ENCODE measurements around the gene PLK1. TPM values are rescaled to one million over a fixed set of nuclear protein-coding genes. Genes with fewer than 3 reads are reported as not detected.
"Not testable (repeated sequence)": the region's sequence is repeated elsewhere in the genome, so short reads cannot be mapped to it uniquely, and the experiment has no call there.

Gene PLK1
- 10 to 100 TPM in 1 of 2 donors, 1 to 10 TPM in 1; 5.1 to 16.3 TPM for polyA plus RNA-seq

DNA sequence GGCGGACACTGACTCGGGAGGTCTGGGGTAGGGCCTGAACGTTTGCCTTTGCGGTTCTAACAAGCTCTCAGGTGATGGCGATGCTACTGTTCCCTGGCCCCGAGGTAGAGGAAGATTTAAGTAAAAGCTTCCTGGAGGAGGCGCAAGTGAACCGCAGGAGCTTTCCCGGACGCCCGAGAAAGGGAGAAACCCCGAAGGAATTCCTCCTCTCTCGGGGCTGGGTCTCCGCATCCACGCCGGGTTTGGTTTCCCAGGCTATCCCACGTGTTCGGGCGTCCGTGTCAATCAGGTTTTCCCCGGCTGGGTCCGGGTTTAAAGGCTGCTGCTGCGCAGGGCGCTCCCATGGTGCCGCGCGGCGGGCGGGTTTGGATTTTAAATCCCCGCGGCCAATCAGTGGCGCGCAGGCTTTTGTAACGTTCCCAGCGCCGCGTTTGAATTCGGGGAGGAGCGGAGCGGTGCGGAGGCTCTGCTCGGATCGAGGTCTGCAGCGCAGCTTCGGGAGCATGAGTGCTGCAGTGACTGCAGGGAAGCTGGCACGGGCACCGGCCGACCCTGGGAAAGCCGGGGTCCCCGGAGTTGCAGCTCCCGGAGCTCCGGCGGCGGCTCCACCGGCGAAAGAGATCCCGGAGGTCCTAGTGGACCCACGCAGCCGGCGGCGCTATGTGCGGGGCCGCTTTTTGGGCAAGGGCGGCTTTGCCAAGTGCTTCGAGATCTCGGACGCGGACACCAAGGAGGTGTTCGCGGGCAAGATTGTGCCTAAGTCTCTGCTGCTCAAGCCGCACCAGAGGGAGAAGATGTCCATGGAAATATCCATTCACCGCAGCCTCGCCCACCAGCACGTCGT is at the start of gene PLK1:
Gene PLK1, plus strand, starts transcription at position 460 of the 844 bp plus-strand sequence. Its CDS starts 44 bp downstream, at position 504.
- no peaks in the 10 kb centered on the region for H3K27me3 ChIP-seq (ENCODE audit: control insufficient read depth in 1 of 2, insufficient read depth in 2 of 2, low read length in 2 of 2)
- peaks cover 7 to 15% of the 10 kb centered on the region in 2 donors for H3K36me3 ChIP-seq (ENCODE audit: control insufficient read depth in 2 of 2, insufficient read depth in 2 of 2, low read length in 1 of 2)
- H3K4me1 ChIP-seq (ENCODE audit: control insufficient read depth in 2 of 2, insufficient read depth in 2 of 2, low read length in 1 of 2): peaks cover 5 to 7% of the 10 kb centered on the region in 2 donors
- WGBS, 2 donors: 1% methylated on average over 72 to 75 of the region's 75 CpGs
- H3K9me3 ChIP-seq (ENCODE audit: control insufficient read depth in 2 of 2, insufficient read depth in 1 of 2, low read depth in 1 of 2, low read length in 1 of 2): no peaks in the 10 kb centered on the region
- H3K27ac ChIP-seq (ENCODE audit: low read depth in 2 of 2, low read length in 1 of 2): no peak within 1 kb of the TSS
- H3K4me3 ChIP-seq (ENCODE audit: low read depth in 1 of 2, low read length in 2 of 2): peak within 1 kb of the TSS; percentile 41 to 66

DNA sequence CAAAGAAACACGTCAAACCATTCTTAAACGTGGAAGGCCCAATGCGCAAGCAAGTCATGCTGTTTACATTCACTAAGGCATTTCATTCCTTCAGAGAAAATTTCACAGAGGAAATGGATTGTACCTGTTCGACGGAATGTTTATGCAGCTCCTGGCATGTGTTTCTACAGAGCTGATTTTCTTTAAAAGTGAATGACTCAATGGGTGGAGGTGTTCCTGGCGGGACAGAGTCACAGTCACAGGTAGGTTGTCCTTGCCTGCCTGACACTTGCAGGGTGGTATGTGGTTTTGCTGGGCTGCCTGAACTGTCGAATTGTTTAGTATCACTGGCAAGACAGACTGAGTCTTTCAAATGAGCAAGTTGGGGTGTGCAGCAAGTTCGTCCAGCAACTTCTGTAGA is 49.2 kb upstream of the PLK1 start:
- H3K4me1 ChIP-seq (ENCODE audit: control insufficient read depth in 2 of 2, insufficient read depth in 2 of 2, low read length in 1 of 2): peaks cover 0 to 2% of the 10 kb centered on the region in 2 donors

DNA sequence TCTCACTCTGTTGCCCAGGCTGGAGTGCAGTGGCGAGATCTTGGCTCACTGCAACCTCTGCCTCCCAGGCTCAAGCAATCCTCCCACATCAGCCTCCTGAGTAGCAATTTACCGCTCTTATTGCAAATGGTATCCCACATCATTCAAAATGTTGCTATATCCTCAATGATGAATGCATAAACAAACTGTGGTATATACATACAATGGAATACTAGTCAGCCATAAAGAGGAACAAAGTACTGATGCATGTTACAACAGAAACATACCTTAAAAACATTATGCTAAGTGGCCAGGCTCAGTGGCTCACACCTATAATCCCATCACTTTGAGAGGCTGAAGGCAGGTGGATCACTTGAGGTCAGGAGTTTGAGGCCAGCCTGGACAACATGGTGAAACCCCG is 46.8 kb upstream of the PLK1 start:
- H3K27ac ChIP-seq (ENCODE audit: low read depth in 2 of 2, low read length in 1 of 2); H3K4me3 ChIP-seq (ENCODE audit: low read depth in 1 of 2, low read length in 2 of 2); H3K36me3 ChIP-seq (ENCODE audit: control insufficient read depth in 2 of 2, insufficient read depth in 2 of 2, low read length in 1 of 2); H3K4me1 ChIP-seq (ENCODE audit: control insufficient read depth in 2 of 2, insufficient read depth in 2 of 2, low read length in 1 of 2); H3K9me3 ChIP-seq (ENCODE audit: control insufficient read depth in 2 of 2, insufficient read depth in 1 of 2, low read depth in 1 of 2, low read length in 1 of 2); H3K27me3 ChIP-seq (ENCODE audit: control insufficient read depth in 1 of 2, insufficient read depth in 2 of 2, low read length in 2 of 2): not testable (repeated sequence)
- WGBS, 2 donors: 98 to 99% methylated on average over 3 of the region's 3 CpGs

More for the DNA sequence above, 49.2 kb upstream of the PLK1 start:
- no peaks in the 10 kb centered on the region for H3K9me3 ChIP-seq (ENCODE audit: control insufficient read depth in 2 of 2, insufficient read depth in 1 of 2, low read depth in 1 of 2, low read length in 1 of 2)
- H3K4me3 ChIP-seq (ENCODE audit: low read depth in 1 of 2, low read length in 2 of 2): no peak overlapping the region
- H3K36me3 ChIP-seq (ENCODE audit: control insufficient read depth in 2 of 2, insufficient read depth in 2 of 2, low read length in 1 of 2): peaks cover 7 to 10% of the 10 kb centered on the region in 2 donors
- WGBS, 2 donors: 65 to 73% methylated on average over 8 of the region's 8 CpGs
- peak overlapping the region; percentile 76 to 81 for H3K27ac ChIP-seq (ENCODE audit: low read depth in 2 of 2, low read length in 1 of 2)
- no peaks in the 10 kb centered on the region for H3K27me3 ChIP-seq (ENCODE audit: control insufficient read depth in 1 of 2, insufficient read depth in 2 of 2, low read length in 2 of 2)

DNA sequence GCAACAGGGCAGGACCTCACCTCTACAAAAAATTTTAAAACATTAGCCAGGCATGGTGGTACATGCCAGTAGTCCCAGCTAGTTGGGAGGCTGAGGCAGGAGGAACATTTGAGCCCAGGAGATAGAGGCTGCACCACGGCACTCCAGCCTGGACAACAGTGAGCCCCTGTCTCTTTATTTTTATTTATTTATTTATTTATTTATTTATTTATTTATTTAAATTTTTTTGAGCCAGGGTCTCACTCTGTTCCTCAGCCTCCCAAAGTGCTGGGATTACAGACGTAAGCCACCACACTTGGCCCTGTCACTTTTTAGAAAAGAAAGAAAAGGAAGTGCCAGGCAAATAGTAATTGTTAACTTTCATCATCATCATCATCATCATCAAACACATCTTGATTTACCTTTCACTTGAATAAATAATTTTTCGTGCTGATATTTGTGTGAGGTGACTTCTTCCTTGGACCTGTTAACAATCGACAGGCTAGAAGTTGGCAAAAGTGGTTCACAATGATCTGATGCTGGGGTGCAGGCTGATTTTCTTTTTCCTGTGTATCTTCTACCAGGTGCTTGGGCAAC is 44.1 kb upstream of the PLK1 start:
- no peaks in the 10 kb centered on the region for H3K27me3 ChIP-seq (ENCODE audit: control insufficient read depth in 1 of 2, insufficient read depth in 2 of 2, low read length in 2 of 2)
- no peak overlapping the region for H3K27ac ChIP-seq (ENCODE audit: low read depth in 2 of 2, low read length in 1 of 2)
- peaks cover 0 to 2% of the 10 kb centered on the region in 2 donors for H3K4me1 ChIP-seq (ENCODE audit: control insufficient read depth in 2 of 2, insufficient read depth in 2 of 2, low read length in 1 of 2)
- no peaks in the 10 kb centered on the region for H3K9me3 ChIP-seq (ENCODE audit: control insufficient read depth in 2 of 2, insufficient read depth in 1 of 2, low read depth in 1 of 2, low read length in 1 of 2)
- H3K36me3 ChIP-seq (ENCODE audit: control insufficient read depth in 2 of 2, insufficient read depth in 2 of 2, low read length in 1 of 2): peaks cover 3 to 11% of the 10 kb centered on the region in 2 donors
- H3K4me3 ChIP-seq (ENCODE audit: low read depth in 1 of 2, low read length in 2 of 2): no peak overlapping the region
- 97 to 98% methylated on average over 4 of the region's 4 CpGs for WGBS, 2 donors

DNA sequence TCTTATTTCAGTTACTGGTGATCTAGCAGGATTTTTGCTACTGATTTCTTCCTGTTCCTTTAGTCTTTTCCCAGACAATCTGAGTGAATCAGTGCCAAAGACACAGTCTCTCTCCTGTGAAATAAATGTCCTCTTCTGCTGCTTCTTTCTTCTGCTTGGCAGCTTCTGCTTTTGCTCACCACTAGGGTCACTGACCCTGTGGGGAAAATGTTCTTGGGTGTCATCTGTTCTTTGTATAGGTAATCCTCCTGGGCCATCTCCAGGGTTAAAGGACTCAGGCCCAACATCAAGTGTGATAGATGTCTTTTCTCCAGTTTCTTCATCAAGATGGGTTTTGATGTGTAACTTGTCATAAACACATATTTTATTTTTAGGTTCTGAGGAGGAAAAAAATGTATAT is 42.7 kb upstream of the PLK1 start:
- no peak overlapping the region for H3K27ac ChIP-seq (ENCODE audit: low read depth in 2 of 2, low read length in 1 of 2)
- no peak overlapping the region for H3K4me3 ChIP-seq (ENCODE audit: low read depth in 1 of 2, low read length in 2 of 2)
- H3K9me3 ChIP-seq (ENCODE audit: control insufficient read depth in 2 of 2, insufficient read depth in 1 of 2, low read depth in 1 of 2, low read length in 1 of 2): no peaks in the 10 kb centered on the region
- H3K27me3 ChIP-seq (ENCODE audit: control insufficient read depth in 1 of 2, insufficient read depth in 2 of 2, low read length in 2 of 2): no peaks in the 10 kb centered on the region
- peaks cover 0 to 6% of the 10 kb centered on the region in 2 donors for H3K36me3 ChIP-seq (ENCODE audit: control insufficient read depth in 2 of 2, insufficient read depth in 2 of 2, low read length in 1 of 2)
- peaks cover 3 to 7% of the 10 kb centered on the region in 2 donors for H3K4me1 ChIP-seq (ENCODE audit: control insufficient read depth in 2 of 2, insufficient read depth in 2 of 2, low read length in 1 of 2)

DNA sequence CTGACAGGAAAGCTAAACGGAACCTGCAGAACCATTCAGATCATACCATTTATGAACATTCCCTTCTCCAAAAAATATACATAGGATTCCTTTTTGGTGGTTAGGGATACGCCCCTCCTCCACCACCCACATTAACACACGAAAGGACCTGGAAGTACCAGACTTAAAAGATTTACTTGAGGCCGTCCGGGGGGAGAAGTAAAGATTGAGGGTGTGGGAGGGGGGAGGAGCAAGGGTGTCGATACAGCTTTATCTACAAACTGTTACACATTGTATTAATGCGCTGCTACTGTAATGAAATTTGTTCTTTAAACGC is 38.1 kb upstream of the PLK1 start:
- 0% methylated on average over 8 of the region's 8 CpGs for WGBS, 2 donors
- H3K36me3 ChIP-seq (ENCODE audit: control insufficient read depth in 2 of 2, insufficient read depth in 2 of 2, low read length in 1 of 2): peaks cover 0 to 4% of the 10 kb centered on the region in 2 donors
- peak overlapping the region; percentile 80 to 92 for H3K4me3 ChIP-seq (ENCODE audit: low read depth in 1 of 2, low read length in 2 of 2)
- no peaks in the 10 kb centered on the region for H3K27me3 ChIP-seq (ENCODE audit: control insufficient read depth in 1 of 2, insufficient read depth in 2 of 2, low read length in 2 of 2)
- peak overlapping the region; percentile 83 for H3K27ac ChIP-seq (ENCODE audit: low read depth in 2 of 2, low read length in 1 of 2)
- H3K9me3 ChIP-seq (ENCODE audit: control insufficient read depth in 2 of 2, insufficient read depth in 1 of 2, low read depth in 1 of 2, low read length in 1 of 2): no peaks in the 10 kb centered on the region
- H3K4me1 ChIP-seq (ENCODE audit: control insufficient read depth in 2 of 2, insufficient read depth in 2 of 2, low read length in 1 of 2): peaks cover 3 to 10% of the 10 kb centered on the region in 2 donors

DNA sequence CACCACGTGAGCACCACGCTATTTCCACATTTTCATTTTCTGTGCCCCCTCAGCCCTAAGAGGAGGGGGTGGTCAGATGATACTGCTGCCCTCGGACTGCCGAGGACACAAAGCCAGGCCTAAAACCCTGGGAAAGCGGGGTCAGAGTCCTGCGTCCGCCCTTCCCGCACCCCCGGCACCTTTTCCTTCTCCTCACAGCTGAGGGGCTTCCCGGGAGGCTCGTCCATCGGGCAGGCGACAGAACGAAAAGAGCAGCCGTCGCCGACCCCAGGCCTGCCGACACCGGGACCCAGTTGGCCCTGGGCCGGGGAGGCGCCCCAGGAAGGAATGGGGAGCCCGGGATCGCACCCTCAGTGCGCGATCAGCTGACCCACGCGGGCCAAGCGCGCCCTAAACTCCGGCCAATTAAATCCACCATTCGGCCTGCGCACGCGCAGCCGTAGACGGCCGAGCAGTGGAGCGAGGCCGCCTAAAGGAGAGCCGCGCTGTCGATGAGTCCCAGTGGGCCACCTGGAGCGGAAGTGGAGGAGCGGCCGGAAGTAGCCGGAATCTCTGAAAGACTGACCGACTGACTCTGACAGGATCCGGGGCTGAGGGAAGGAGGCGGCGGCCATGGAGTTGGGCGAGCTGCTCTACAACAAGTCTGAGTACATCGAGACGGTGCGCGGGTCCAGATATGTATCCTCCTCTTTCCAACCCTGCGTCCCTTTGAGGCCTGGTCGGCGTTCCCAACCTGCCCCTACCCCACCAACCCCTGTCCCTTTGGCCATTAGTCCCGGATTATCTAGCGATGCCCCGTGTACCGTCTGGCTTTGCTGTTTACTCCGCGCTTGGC is 37.5 kb upstream of the PLK1 start, which contains the start of the genes DCTN5 and PALB2:
Gene DCTN5, plus strand, starts transcription at position 536 of the 835 bp plus-strand sequence. Its CDS starts 77 bp downstream, at position 613.
Gene PALB2, minus strand, starts transcription at position 380 of the 835 bp plus-strand sequence. Its CDS starts 153 bp downstream, at position 227.
- H3K27ac ChIP-seq (ENCODE audit: low read depth in 2 of 2, low read length in 1 of 2): peak within 1 kb of the TSS; percentile 83 to 85
- no peaks in the 10 kb centered on the region for H3K27me3 ChIP-seq (ENCODE audit: control insufficient read depth in 1 of 2, insufficient read depth in 2 of 2, low read length in 2 of 2)
- H3K9me3 ChIP-seq (ENCODE audit: control insufficient read depth in 2 of 2, insufficient read depth in 1 of 2, low read depth in 1 of 2, low read length in 1 of 2): no peaks in the 10 kb centered on the region
- H3K36me3 ChIP-seq (ENCODE audit: control insufficient read depth in 2 of 2, insufficient read depth in 2 of 2, low read length in 1 of 2): peaks cover 0 to 3% of the 10 kb centered on the region in 2 donors
- peak within 1 kb of the TSS; percentile 80 to 92 for H3K4me3 ChIP-seq (ENCODE audit: low read depth in 1 of 2, low read length in 2 of 2)
- WGBS, 2 donors: 0% methylated on average over 64 of the region's 64 CpGs
- peaks cover 3 to 10% of the 10 kb centered on the region in 2 donors for H3K4me1 ChIP-seq (ENCODE audit: control insufficient read depth in 2 of 2, insufficient read depth in 2 of 2, low read length in 1 of 2)

DNA sequence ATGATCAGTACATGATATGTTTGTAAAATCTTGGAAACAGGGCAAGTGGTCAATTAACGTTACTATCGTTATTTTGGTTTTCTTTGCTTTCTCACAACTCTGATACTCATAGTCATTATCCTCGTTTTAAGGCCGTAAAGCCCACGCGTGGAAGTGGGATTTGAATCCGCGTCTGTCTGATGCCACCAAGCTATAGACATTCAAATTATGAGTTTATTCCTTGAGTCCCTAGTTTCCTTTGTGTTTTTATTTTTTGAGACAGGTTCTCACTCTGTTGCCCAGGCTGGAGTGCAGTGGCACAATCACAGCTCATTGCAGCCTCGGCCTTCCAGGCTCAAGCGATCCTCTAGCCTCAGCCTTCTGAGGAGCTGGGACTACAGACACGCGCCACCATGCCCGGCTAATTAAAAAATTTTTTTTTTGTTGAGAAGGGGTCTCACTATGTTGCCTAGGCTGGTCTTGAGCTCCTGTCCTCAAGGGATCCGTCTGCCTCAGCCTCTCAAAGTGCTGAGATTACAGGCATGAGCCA is 36.4 kb upstream of the PLK1 start:
- H3K4me3 ChIP-seq (ENCODE audit: low read depth in 1 of 2, low read length in 2 of 2): peak overlapping the region; percentile 80 to 92

More for the DNA sequence above, 36.4 kb upstream of the PLK1 start:
- Histone ChIP-seq H3K9me3 (ENCODE audit: control insufficient read depth in 2 of 2, insufficient read depth in 1 of 2, low read depth in 1 of 2, low read length in 1 of 2) (no peaks in the 10 kb centered on the region), H3K27ac (ENCODE audit: low read depth in 2 of 2, low read length in 1 of 2) (no peak overlapping the region), H3K27me3 (ENCODE audit: control insufficient read depth in 1 of 2, insufficient read depth in 2 of 2, low read length in 2 of 2) (no peaks in the 10 kb centered on the region), H3K4me1 (ENCODE audit: control insufficient read depth in 2 of 2, insufficient read depth in 2 of 2, low read length in 1 of 2) (peaks cover 3 to 10% of the 10 kb centered on the region in 2 donors), H3K36me3 (ENCODE audit: control insufficient read depth in 2 of 2, insufficient read depth in 2 of 2, low read length in 1 of 2) (peaks cover 0 to 2% of the 10 kb centered on the region in 2 donors)
- WGBS, 2 donors: 70 to 75% methylated on average over 14 of the region's 14 CpGs

Data from esophagus (tissue), 2 donors.